SU-DHL-6 (cell line): ENCODE data around the gene DCAF5.

Experiments
- H2AFZ ChIP-seq: fragments of 200-600 bp; sonication (generic); 2 replicates; pipeline ENCODE4 v1.6.1; 2014; ENCODE audit warnings: low read depth, mild to moderate bottlenecking, moderate library complexity, mixed read lengths, antibody characterized with exemption, low read length; ENCODE audit not compliant: severe bottlenecking
- H3F3A ChIP-seq: fragments of 200-600 bp; shearing (Covaris generic); 2 replicates; pipeline ENCODE4 v1.6.0; 2016; ENCODE audit warnings: antibody characterized with exemption, mild to moderate bottlenecking; ENCODE audit not compliant: insufficient read depth
- H3K27ac ChIP-seq: fragments of 200-600 bp; sonication (generic); 2 replicates; pipeline ENCODE4 v1.5.1; 2016; ENCODE audit warnings: low read depth, mild to moderate bottlenecking, low read length, moderate library complexity, mixed read lengths
- H3K27me3 ChIP-seq: fragments of 200-600 bp; sonication (generic), shearing (Covaris generic); 2 replicates; pipeline ENCODE4 v1.6.0; 2014; ENCODE audit warnings: mild to moderate bottlenecking, low read length
- H3K36me3 ChIP-seq: fragments of 200-600 bp; sonication (generic); 2 replicates; pipeline ENCODE4 v1.6.1; 2014; ENCODE audit warnings: mild to moderate bottlenecking, low read length, mixed read lengths
- H3K4me2 ChIP-seq: fragments of 300-600, 200-600 bp; shearing (Covaris generic), sonication (generic); 2 replicates; pipeline ENCODE4 v1.6.0; 2014; ENCODE audit warnings: low read length, low read depth, mild to moderate bottlenecking; ENCODE audit not compliant: poor library complexity, severe bottlenecking
- H3K4me3 ChIP-seq: fragments of 200-600 bp; sonication (generic); 2 replicates; pipeline ENCODE4 v1.5.1; 2014; ENCODE audit warnings: antibody characterized with exemption, low read length, mild to moderate bottlenecking, mixed read lengths; ENCODE audit not compliant: insufficient read depth, poor library complexity, severe bottlenecking
- H3K79me2 ChIP-seq: fragments of 200-600 bp; sonication (generic); 2 replicates; pipeline ENCODE4 v1.6.1; 2014; ENCODE audit warnings: mild to moderate bottlenecking, low read length, moderate library complexity; ENCODE audit not compliant: insufficient read depth
- H3K9ac ChIP-seq: fragments of 200-600 bp; sonication (generic); 2 replicates; pipeline ENCODE4 v1.7.0; 2014; ENCODE audit warnings: mild to moderate bottlenecking, low read length
- H3K9me2 ChIP-seq: fragments of 200-600 bp; sonication (generic); replicated peaks from 2 replicates; pipeline ENCODE4 v1.6.1; 2014; ENCODE audit warnings: low read length; ENCODE audit not compliant: insufficient read depth
- H3K9me3 ChIP-seq: fragments of 200-600 bp; sonication (generic); 2 replicates; pipeline ENCODE4 v1.6.1; 2014; ENCODE audit warnings: low read length, mixed read lengths; ENCODE audit not compliant: insufficient read depth
- H4K20me1 ChIP-seq: fragments of 200-600 bp; sonication (generic); 2 replicates; pipeline ENCODE4 v1.6.1; 2014; ENCODE audit warnings: low read depth, mild to moderate bottlenecking, antibody characterized with exemption, low read length, moderate library complexity, mixed read lengths
- CTCF ChIP-seq: fragments of 200-600 bp; sonication (generic); IDR thresholded peaks from one replicate; pipeline ENCODE4 v1.5.1; 2017; ENCODE audit warnings: antibody characterized with exemption, mild to moderate bottlenecking, low read length, moderate library complexity; ENCODE audit not compliant: insufficient read depth, poor library complexity, severe bottlenecking
- EZH2phosphoT487 ChIP-seq: fragments of 200-600 bp; sonication (generic), shearing (Covaris generic); conservative IDR thresholded peaks from 2 replicates; pipeline ENCODE4 v1.6.1; 2018; ENCODE audit warnings: mild to moderate bottlenecking, antibody characterized with exemption, low read length, moderate library complexity, mixed read lengths

The DCAF5 gene

GRCh38 chr14:69152181-69152901 lies 578 bp downstream of the DCAF5 start:
- peaks cover 12% of the 10 kb centered on the region for H3F3A ChIP-seq

GRCh38 chr14:69151458-69152180 lies 1.3 kb downstream of the DCAF5 start:
- Histone ChIP-seq H3K36me3 (no peaks in the 10 kb centered on the region), H3K9ac (peak overlapping the region; percentile 83), H3K27ac (peak overlapping the region; percentile 64), H3K4me2 (peak overlapping the region; percentile 78), H4K20me1 (no peaks in the 10 kb centered on the region), H3K79me2 (peaks cover 28% of the 10 kb centered on the region), H2AFZ (peak overlapping the region; percentile 87), H3K9me2 (no peaks in the 10 kb centered on the region), H3F3A (peaks cover 12% of the 10 kb centered on the region), H3K4me3 (peak overlapping the region; percentile 76), H3K27me3 (no peaks in the 10 kb centered on the region), H3K9me3 (no peaks in the 10 kb centered on the region)
- TF ChIP-seq EZH2phosphoT487 (no peak), CTCF (peak; percentile 53)

More at GRCh38 chr14:69152181-69152901, 578 bp downstream of the DCAF5 start:
- Histone ChIP-seq H3K9me3 (no peaks in the 10 kb centered on the region), H3K79me2 (peaks cover 25% of the 10 kb centered on the region), H3K9ac (peak overlapping the region; percentile 83), H2AFZ (peak overlapping the region; percentile 87), H3K36me3 (no peaks in the 10 kb centered on the region), H3K9me2 (no peaks in the 10 kb centered on the region), H4K20me1 (no peaks in the 10 kb centered on the region), H3K27me3 (no peaks in the 10 kb centered on the region), H3K27ac (peak overlapping the region; percentile 64), H3K4me2 (peak overlapping the region; percentile 78), H3K4me3 (peak overlapping the region; percentile 76)
- TF ChIP-seq EZH2phosphoT487 (no peak), CTCF (no peak)

GRCh38 chr14:69149461-69150244 lies 3.3 kb downstream of the DCAF5 start:
- H3K4me2 ChIP-seq: no peak overlapping the region
- no peak overlapping the region for H3K4me3 ChIP-seq

More at GRCh38 chr14:69149461-69150244, 3.3 kb downstream of the DCAF5 start:
- Histone ChIP-seq H3K27me3 (no peaks in the 10 kb centered on the region), H2AFZ (no peak overlapping the region), H4K20me1 (no peaks in the 10 kb centered on the region), H3K9me2 (no peaks in the 10 kb centered on the region), H3F3A (peaks cover 12% of the 10 kb centered on the region), H3K9me3 (no peaks in the 10 kb centered on the region), H3K27ac (no peak overlapping the region), H3K9ac (no peak overlapping the region), H3K36me3 (no peaks in the 10 kb centered on the region), H3K79me2 (peaks cover 39% of the 10 kb centered on the region)
- TF ChIP-seq CTCF (no peak), EZH2phosphoT487 (no peak)
